ENCODE results near the gene OR6K3.

GRCh38 chr1:158724442-158724841, 3.9 kb upstream of the OR6K3 start:
- no peak for TF ChIP-seq ZNF274 (IDR thresholded peaks at IDR 0.05; ENCODE audit: low read depth, low read length)
- TF ChIP-seq YY1 (IDR thresholded peaks at IDR 0.05; ENCODE audit: insufficient read depth, insufficient read length) = no peak

All from NT2/D1 (cell line).